GM12864 (cell line): ENCODE results near the gene RBFOX2.

Experiments used
- DNase-seq: peaks from one replicate; pipeline ENCODE4 v3.0.0-alpha.2; 2011; ENCODE audit warnings: low read depth
- H3K4me3 ChIP-seq: 2 replicates; pipeline ENCODE4 v1.5.1; 2011; ENCODE audit warnings: mild to moderate bottlenecking, low read depth, low read length, control low read depth
- TF ChIP-seq, protein P1 (sequence below): IDR thresholded peaks from 2 replicates; pipeline ENCODE4 v1.5.1; 2011; ENCODE audit warnings: low read depth, mild to moderate bottlenecking, moderate library complexity, low read length, control low read depth, inconsistent platforms; ENCODE audit errors: missing control alignments

Gene RBFOX2

DNA sequence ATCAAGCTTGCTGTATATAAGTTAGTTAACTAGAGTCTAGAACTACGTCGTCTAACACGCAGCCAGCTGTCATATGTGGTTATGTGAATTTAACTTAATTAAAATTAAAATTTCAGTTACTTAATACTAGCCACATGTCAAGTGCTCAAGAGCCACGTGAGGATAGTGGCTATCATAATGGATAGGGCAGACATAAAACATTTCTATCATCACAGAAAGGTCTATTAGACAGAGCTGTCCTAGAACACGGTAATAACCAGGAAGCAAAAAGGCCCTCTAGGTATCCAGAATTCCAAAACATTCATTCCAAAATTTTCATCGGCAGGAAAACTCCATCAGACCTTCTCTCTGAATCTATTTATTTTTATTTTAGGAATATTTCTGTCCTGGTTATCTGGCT, 123.9 kb downstream of the RBFOX2 start:
- TF ChIP-seq, protein P1, sequence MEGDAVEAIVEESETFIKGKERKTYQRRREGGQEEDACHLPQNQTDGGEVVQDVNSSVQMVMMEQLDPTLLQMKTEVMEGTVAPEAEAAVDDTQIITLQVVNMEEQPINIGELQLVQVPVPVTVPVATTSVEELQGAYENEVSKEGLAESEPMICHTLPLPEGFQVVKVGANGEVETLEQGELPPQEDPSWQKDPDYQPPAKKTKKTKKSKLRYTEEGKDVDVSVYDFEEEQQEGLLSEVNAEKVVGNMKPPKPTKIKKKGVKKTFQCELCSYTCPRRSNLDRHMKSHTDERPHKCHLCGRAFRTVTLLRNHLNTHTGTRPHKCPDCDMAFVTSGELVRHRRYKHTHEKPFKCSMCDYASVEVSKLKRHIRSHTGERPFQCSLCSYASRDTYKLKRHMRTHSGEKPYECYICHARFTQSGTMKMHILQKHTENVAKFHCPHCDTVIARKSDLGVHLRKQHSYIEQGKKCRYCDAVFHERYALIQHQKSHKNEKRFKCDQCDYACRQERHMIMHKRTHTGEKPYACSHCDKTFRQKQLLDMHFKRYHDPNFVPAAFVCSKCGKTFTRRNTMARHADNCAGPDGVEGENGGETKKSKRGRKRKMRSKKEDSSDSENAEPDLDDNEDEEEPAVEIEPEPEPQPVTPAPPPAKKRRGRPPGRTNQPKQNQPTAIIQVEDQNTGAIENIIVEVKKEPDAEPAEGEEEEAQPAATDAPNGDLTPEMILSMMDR = no peak
- no peak overlapping the region for H3K4me3 ChIP-seq
- DNase-seq = no peak

DNA sequence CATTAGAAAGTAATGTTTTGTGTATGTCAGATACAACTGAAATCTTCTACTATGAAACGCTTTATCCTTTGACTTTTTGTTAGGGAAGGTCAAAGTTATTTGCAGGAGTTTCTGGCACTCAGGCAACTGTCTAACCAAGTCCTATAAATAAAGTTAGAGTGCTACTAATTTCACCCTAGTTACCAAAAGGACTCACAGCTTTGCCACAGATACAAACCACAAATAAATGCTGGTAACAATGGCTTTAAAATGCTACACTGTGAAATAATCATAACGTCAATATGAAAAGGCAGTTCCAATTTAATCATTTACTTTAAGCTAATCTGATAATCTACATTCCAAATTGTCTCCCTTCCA, 124.3 kb downstream of the RBFOX2 start:
- H3K4me3 ChIP-seq = no peak overlapping the region
- no peak for DNase-seq
- TF ChIP-seq, protein P1 = no peak

DNA sequence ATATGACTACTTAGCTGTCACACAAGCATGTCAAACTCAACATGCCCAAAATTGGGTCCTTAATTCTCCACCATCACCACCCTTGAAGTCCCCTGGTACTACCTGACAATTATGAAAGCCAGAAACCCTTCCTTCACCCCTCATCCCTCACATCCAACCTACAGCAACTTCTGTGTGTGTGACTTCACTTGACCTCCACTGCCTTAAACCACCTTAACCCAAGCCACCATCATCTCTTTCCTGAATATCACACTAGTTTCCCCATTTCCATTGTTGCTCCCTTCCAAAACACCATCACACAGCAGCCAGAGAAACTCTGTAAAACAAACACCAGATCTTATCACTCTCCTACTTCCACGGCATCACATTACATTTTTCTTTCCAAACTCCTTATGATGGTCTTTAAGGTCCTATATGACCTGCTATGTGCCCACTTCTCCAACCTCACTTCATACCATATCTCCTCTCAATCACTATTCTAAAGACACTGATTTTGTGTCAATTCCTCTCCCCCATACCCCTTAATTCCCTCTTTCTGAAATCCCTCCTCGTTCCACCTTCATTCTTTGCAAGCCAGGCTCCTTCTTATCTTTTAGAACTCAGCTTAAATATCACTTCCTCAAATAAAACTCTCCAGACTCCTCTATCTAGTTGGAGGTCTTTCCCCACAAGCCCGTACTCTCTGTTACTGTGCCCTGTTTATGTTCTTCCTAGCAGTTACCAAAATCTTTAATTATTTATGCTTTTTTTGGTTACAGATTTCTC, 124.9 kb downstream of the RBFOX2 start:
- no peak overlapping the region for H3K4me3 ChIP-seq
- TF ChIP-seq, protein P1 = no peak
- no peak for DNase-seq

DNA sequence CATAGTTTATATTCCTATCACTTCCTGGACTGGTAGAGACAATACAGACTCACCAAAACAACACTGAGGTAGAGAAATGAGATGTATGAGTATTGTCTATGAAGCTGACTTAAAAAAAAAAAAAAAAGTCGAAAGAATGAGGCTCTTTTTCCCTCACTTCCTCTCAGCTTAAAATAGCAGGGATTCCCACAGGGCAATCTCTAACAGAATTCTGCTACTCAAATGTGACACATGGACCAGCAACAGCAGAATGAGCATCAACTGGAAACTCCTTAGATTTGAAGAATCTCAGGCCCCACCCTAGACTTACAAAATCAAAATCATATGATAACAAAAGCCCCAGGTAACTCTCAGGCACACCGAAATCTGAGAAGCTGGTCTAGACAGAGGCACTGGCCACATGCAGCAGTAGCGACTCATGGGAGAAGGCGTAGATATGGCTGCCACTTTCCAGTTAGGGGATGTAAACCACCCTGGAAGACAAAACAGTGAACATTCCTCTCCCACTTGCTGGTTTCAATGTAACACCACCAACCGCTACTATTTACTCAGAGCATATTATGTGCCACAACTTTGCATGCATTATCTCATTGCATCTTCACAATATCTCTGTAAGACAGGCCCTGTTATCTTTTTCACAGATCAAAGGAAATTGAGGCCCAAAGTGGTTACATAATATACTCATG, 128.0 kb downstream of the RBFOX2 start:
- H3K4me3 ChIP-seq = no peak overlapping the region
- TF ChIP-seq, protein P1 = no peak
- DNase-seq = no peak

DNA sequence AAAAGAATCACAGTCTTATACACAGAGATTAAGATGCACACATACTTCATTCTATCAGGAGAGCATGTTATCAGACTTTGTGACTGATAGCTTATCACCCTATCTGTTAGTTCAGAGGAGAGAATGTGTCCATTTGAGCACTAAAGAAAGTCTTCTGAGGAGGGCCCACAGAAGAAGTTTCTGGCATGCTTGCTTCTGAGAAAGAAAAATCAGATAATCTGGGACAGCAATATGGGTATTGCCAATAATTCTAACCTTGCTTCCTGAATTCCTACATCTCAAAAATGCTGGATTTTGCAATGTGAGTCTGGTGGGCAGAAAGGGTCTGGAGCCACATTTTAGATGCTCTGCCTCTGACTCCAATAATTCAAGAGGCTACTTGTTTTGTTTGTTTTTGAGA, 128.9 kb downstream of the RBFOX2 start:
- TF ChIP-seq, protein P1 = no peak
- DNase-seq = no peak
- H3K4me3 ChIP-seq = no peak overlapping the region

DNA sequence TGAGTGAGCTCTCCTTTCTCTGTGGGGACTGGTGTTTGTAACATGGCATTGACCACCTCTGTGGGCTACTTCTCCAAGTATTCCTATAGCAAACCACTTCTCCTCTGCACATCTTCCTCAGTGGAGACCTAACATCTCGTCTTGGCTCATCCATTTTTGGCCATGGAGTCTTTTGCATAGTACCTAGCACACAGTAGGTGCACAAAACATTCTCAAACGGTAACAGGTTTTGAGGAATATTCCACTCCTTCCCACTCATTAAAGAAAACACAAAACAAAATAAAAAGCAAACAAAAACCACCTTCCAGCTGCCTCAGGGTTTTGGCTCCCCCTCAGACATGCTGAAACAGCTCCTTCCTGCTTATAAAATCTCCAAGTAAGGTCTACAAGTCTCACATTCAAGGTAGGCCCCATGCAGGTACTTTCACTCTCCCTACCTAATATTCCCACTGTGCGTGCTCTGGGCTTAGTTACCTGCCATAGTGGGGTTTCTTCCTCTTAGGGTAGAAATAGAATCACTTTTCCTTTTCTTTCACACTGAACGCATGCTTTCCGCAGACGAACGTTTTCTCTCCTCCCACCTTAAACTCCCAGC, 132.4 kb downstream of the RBFOX2 start:
- TF ChIP-seq, protein P1 = no peak
- no peak for DNase-seq
- no peak overlapping the region for H3K4me3 ChIP-seq
